ENCODE measurements around the gene SLFN5.
"Not testable (repeated sequence)": the region's sequence is repeated elsewhere in the genome, so short reads cannot be mapped to it uniquely, and the experiment has no call there.

SLFN5 gene

DNA sequence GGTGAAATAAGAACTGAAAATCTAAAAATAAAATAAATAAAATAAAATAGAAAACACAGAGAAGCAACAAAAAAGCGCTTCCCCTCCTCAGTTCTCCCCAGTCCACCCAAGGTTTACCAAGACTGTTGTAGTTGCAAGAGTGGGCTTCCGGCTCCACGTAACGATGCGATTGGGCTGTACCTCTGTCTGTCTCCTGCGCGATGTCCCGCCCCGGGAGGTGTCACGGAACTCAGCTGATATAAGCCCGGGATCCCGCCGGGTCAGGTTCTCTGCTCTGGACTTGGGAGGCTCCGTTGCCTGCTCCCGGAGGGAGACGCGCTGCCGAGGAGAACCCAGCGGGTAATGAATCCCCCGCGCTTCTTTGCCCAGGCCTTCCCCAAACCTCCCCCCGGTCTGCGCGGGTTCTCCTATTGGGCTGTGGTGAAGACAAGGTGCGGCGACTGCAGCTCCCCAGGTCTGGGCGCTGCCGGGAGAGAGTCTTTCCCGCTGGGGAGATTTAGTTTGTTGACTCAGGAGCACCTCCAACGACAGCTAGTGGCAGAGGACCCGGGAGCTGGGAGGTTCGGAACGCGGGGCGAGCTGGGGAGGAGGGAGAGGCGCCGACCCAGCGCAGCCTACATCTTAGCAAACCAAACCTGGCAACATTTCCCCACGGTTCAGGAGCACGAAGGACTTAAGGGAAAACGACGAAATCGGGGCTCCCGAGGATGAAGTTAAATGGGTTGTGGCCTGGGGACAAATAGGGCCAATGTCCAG, at the start of gene SLFN5:
Gene SLFN5, plus strand, starts transcription at position 268 of the 756 bp plus-strand sequence. CDS start 15,619 bp downstream, outside the sequence.
- peak; percentile 90 for DNase-seq

DNA sequence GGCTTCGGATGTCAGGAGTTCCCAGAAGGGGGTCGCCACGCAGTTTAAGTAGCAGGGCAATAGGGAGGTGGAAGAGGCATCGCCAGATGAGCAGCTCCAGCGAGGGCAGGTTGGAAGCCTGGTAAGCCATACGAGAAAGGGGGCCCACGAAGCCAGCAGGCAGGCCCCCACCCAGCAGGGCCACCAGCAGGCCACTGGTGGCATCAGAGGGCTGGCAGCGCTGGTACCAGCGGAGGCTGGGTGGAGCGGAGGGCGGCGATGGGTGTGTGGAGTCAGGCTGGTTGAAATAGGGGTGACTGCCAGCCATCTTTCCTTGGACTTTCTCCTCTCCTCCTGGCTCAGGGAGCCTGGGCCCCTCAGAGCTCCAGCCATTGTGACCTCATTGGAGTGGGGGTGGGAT, 48.9 kb upstream of the SLFN5 start, which contains the start of gene SLC35G3:
Gene SLC35G3, minus strand, starts transcription at position 393 of the 400 bp plus-strand sequence. Its CDS starts 86 bp downstream, at position 307.
- not testable (repeated sequence) for DNase-seq

DNA sequence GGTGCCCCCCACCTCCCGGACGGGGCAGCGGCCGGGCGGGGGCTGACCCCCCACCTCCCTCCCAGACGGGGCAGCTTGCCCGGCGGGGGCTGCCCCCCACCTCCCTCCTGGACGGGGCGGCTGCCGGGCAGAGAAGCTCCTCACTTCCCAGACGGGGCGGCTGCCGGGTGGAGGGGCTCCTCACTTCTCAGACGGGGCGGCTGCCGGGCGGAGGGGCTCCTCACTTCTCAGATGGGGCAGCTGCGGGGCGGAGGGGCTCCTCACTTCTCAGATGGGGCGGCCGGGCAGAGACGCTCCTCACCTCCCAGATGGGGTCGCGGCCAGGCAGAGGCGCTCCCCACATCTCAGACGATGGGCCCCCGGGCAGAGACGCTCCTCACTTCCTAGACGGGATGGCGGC, 47.8 kb upstream of the SLFN5 start:
- not testable (repeated sequence) for DNase-seq

DNA sequence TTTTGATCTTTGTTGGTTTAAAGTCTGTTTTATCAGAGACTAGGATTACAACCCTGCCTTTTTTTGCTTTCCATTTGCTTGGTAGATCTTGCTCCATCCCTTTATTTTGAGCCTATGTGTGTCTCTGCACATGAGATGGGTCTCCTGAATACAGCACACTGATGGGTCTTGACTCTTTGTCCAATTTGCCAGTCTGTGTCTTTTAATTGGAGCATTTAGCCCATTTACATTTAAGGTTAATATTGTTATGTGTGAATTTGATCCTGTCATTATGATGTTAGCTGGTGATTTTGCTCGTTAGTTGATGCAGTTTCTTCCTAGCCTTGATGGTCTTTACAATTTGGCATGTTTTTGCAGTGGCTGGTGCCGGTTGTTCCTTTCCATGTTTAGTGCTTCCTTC, 40.3 kb upstream of the SLFN5 start:
- DNase-seq, result not testable (repeated sequence)

DNA sequence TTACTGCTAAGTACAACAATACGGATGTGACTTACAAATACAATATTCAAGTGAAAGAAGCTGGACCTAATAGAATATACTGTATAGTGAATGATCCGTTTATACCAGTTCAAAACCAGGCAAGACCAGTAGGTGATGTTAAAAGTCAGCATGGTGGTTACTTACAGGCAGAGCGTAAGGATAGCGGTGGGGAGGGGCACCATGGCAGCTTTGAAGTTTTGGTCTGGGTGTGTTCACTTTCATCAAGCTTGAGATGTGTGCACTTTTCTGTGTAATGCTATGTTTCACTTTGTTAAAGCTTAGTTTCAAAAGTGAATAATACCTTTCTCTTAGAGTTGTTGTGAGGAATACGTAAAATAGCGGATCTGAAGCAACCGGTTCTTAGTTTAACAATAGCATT, 32.1 kb upstream of the SLFN5 start:
- no peak for DNase-seq

DNA sequence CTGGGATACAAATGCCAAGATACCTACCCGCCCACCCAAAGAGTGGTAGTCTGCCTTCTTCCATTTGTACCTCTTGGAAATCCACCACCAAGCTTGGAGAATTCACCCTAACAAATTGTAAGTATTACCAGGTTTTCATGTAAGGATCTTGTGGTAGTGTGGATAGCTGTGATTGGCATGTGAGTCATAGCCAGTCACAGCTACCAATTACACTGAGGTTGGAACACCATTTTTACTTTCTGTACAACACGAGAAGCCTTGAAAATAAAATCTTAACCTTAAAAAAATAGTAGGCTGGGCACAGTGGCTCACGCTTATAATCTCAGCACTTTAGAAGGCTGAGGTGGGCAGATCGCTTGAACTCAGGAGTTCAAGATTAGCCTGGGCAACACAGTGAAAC, 30.2 kb upstream of the SLFN5 start:
- DNase-seq, result no peak

DNA sequence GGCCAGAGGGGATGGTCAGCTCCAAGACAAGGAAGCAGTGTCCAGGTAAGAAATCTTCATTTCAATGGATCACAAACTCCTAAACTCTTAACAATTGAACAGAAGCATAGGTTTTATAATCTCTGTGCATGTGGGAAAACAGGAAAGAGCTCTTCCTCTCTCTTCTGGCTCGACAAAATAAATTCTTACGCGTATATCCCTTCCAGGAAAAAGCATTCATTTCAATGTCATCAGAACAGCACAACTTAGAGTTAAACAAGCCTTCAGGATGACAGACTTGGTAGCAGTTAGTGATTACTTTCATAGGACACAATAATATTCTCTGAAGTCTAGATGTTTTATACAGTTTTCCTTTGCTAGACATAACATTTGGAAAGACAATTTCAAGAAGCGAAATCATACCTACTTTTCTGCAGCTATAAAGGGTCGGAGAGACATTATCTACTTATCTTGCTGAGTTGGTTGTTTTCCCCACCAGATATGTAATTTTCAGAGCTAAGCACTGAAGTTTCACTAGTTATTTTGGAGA, 29.4 kb upstream of the SLFN5 start:
- DNase-seq, result no peak

DNA sequence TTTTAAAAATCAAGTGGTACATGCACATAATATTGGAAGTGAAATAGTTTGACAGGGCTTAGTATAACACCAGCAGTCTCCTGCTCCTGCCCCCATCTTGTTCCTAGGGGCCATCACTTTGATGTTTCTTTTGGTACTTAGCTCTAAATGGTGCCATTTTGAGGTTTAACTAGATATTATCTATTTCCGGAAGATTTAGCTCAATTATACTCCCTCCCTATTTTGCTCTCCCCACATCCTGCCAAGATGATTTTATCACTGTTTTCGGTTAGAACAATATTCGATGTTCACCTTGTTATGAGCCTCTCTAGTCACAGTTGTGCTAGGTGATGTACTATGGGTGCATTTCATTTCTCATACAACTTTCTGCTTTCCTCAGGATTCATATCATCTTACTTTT, 28.7 kb upstream of the SLFN5 start:
- peak; percentile 7 for DNase-seq

DNA sequence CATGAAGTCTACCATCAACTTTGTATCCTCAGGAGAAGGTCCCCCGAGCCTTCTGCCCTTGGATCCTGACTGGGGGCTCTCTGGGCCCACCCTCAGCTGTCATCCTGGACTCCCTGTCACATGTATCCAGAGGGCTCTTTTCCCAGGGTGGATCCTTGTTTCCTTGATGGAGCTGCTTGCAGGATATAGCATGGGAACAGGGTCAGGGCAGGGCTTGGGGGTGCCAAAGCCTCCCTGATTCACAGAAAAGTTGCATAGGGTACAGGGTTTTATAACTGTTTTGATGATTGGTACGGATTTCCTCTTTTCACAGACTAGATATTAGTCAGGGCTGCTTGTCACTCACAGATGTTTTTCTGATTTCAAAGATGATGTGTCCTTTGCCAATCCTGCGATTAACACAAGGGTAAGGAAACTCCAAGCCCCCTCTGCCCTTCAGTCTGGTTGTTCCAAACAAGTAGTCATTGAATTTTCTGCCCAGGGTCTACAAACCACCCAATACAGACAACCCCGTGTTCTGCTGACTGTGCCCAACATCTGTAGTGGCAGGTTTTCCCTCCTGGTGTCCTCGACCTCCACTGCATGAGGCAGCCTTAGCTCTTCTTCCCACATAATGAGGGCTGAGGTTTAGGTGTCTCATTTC, 28.1 kb upstream of the SLFN5 start:
- peak; percentile 36 for DNase-seq

DNA sequence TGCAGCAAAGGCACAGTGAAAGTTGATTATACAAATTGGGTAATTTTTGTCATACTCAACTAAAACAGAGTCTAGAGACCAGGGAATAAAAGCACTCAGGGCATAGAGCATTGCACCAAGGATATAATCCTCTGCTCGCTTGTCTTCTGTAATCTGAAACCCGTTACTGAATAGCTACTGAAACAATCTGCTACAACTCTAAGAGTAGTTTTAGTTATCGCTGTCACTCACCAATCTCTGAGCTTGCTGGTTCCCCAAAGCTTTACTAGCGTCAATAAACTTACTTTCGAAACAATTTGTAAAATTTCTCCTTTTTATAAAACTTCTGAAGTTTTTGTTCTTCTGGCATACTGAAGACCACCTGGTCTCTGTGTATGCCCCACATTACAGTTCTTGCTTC, 25.8 kb upstream of the SLFN5 start:
- no peak for DNase-seq

DNA sequence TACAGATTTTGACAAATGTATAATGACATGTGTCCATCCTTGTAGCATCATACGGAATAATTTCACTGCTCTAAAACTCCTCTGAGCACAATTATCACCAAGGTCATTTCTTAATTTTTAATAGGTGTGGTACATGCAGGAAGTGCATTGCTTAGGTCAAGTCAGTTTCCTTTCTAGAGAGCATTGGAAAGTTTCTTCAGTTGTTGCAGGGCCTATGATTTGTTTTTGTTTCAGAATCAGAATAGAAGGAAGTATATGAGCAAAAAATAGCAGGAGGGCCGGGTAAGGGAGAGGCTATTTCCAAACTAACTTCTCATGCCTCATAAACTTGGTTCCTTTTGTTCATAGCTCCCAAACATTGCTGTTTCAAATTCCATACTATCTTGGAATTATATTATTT, 24.0 kb upstream of the SLFN5 start:
- DNase-seq, result no peak

DNA sequence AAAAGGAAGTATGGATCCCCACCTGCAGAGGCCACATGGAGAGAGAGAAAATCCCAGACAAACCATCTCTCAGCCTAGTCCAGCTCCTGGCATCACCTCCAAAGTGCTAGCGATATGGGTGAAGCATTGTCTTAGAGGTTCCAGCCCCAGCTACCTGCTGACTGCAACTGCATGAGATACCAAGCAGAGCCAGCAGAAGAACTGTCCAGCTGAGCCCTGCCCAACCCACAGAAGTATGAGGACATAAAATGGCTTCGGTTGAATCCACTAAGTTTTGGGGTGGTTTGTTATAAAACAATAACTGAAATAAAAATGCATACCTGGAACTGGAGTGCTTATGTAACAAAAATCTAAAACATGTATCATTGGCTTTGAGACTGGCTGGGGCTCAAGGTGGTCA, 20.4 kb upstream of the SLFN5 start:
- DNase-seq, result no peak

DNA sequence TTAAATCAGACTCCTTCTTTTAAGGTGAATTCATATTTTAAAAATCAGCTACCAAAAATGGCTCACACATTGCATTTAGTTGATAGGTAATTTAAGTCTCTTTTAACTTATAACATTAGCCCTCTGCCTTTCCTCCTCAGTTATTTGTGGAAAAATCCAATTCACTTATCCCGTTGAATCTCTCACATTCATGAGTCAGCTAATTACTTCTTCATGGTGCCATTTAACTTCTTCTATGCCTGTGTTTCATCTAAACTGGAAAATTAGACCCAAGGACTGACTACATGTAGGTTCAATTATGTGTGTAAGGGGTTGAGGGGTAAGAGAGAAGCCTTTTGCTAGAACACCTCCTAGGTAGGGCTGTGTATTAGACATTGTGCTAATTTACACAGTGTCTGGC, 18.4 kb upstream of the SLFN5 start:
- DNase-seq, result no peak

DNA sequence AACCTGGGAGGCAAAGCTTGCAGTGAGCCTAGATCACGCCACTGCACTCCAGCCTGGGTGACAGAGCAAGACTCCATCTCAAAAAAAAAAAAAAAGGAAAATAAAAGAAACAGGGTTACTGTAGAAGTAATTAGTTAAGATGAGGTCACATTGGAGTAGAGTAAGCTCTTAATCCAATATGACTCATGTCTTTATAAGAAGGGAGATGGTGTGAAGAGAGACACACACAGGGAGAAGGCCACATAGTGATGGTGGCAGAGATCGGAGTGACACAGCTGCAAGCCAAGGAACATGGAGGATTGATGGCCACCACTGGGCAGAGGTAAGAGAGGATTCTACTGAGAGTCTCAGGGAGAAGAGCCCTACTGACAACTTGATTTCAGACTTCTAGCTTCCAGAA, 15.3 kb upstream of the SLFN5 start:
- no peak for DNase-seq

DNA sequence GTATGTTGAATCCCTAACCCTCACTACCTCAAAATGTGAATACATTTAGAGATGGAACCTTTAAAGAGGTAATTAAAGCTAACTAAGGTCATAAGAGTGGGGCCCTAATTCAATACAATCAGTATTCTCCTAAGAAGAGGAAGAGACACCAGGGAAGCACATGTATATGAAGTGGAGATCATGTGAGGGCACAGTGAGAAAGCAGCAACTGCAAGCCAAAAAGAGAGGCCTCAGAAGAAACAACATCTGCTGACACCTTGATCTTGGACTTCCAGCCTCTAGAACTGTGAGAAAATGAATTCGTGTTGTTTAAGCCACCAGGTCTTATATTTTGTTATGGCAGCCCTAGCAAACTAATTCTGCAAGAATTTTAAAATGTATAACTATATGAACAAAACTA, 13.2 kb upstream of the SLFN5 start:
- DNase-seq, result no peak

DNA sequence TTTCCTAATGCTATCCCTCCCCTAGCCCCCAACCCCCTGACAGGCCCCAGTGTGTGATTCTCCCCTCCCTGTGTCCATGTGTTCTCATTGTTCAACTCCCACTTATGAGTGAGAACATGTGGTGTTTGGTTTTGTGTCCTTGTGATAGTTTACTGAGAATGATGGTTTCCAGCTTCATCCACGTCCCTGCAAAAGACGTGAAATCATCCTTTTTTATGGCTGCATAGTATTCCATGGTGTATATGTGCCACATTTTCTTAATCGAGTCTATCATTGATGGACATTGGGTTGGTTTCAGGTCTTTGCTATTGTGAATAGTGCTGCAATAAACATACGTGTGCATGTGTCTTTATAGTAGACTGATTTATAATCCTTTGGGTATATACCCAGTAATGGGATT, 8.6 kb upstream of the SLFN5 start:
- not testable (repeated sequence) for DNase-seq

DNA sequence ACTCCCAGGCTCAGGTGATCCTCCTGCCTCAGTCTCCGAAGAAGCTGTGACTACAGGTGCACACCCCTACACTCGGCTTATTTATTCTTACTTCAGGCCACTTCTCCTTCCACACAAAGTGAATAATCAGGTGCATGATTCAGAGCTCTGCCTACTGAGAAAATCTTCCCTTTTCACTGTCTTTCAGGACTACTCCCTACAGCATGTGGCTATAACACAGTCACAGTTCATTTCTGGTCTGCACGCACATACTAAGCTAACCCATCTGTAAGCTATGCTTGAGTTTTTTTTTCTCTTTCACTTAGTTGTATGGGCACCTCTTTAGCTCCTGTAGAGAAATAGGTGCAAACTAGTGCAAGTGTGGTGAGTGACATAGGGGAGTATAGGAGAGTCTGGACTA, 7.6 kb upstream of the SLFN5 start:
- no peak for DNase-seq

DNA sequence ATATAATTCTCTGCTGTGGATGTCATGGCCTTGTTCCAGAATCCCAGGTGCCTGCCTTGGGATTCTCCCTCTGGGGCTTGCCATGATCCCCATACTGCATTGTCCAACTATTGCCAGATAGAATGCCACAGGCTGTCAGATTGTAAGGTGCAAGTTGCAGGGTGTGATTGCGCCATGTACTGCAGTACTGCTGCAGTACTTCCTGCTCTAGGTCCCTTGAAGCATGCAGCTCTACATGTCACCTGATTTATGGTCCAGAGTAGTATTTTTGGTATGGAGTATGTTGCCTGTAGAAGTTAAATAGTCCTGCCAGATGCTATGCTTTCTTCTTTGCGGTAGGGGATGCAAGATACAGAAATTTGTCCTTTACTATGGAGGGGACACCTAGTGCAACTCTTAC, 7.0 kb upstream of the SLFN5 start:
- no peak for DNase-seq

DNA sequence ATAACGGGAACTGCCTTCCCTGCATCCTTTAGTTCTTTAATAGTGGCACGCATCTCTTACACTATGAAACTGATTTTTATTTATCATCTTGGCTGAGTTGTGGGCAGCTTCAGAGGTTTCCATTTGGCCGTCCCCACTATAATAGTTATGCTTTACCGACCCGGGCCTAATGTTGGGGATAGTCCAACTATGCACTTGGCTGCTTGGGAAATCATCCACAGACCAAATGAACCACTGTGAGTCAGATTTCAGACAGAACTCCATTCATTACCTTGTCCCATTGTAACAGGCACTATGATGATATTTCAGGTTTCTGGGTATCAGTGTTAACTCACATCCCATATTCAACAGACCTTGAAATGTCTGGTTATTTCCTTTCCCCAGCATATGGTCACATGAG, 6.1 kb upstream of the SLFN5 start:
- no peak for DNase-seq

DNA sequence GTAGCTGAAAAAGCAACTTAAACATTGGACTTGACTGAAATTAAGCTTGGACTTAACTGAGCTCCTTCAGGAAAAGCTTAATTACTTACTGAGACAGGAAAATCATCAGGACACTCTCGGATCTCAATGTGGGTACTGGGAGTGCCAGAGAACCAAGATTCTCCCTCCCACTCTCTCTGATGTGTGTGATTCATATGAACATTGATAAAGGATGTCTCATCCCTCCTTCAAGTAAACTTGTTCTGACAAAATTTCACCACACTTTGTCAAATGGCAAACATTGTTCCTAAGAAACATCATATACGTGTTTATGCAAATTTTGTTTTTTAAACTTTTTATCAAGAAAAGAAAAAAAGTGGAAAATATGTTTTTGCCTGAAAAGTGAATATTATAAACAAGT, 4.1 kb upstream of the SLFN5 start:
- DNase-seq, result no peak

DNA sequence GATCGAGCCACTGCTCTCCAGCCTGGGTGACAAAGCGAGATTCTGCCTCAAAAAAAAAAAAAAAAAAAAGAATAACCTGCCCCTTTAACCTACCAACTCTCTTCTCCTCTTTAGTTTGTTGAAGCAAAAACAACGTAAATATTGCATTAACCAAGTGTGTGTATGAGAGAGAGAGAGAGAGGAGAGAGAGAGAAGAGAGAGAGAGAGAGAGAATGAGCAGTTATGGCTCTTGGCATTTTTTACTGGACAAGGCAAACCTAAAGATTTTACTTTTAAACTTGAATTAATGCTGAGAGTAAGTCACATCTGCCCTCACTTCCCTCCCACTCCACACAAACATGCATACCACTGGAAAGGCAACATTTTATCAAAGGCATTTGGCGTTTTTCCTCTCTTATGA, 3.0 kb upstream of the SLFN5 start:
- no peak for DNase-seq

DNA sequence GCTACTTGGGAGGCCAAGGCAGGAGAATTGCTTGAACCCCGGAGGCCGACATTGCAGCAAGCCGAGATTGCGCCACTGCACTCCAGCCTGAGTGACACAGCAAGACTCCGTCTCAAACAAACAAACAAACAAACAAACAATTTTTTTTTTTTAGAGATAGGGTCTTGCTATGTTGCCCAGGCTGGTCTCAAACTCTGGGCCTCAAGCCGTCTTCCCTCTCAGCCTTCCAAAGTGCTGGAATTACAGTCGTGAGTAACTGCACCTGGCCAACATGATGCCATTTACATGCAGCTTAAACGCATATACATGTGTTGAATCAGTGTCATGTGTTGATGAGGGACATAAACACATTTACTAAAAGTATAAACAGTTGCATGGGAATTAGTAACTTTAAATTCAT, 2.0 kb upstream of the SLFN5 start:
- no peak for DNase-seq

DNA sequence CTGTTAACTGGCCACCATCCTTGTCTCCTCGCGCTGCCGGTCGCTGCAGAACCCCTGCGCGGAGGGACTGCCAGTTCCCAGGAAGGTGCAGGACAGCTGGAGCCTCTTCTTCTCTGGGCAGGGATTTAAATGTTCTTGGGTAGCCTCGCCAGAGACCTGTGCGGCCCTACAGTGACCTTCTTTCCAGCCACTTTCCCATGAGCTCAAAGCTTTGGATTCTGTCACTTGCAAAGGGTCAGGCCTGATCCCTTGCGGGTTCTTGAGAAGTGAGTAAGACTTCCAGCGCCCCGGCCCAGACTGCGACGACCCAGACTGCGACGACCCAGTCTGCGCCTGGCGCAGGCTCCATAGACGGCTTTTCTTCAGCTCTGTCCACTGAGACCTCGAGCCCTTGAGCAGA, 1.4 kb upstream of the SLFN5 start:
- peak; percentile 11 for DNase-seq

DNA sequence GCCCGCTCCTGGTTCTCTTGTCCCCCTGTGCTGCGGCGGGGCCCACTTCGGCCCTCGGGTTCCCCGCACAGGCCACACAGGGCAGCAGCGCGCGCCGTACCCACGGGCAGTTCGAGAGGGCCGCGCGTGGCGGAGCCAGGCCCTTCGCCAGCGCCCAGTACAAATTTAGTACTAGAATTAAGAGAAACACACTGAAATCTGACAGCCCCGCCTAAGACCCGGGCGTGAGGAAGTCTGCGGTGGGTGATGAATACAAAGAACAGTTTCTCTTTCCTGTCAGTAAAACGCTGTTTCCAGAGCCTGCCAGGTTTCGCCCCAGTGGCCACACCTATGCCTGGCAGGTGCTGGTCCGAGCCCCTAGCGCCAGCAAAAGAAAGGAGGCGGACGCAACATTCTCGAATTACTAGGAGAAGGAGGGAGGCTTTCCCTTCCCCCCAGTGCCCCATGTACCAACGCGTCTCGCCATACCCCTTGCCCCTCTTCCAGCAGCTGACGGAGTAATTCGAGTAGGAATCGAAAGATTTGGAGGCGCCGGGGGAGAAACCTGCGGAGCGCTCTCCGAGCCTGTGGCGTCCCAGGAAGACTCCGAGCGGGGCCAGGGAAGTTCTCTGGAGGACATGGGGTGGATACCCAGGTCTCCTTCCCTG, 591 bp upstream of the SLFN5 start:
- peak; percentile 88 for DNase-seq

Measured in stimulated activated naive CD4-positive, alpha-beta T cell treated with Interleukin-2 at 50 U/mL for 16 hours (primary cell).